ENCODE results near the gene ZNF500. TPM values are rescaled to one million over a fixed set of nuclear protein-coding genes. Genes with fewer than 3 reads are reported as not detected.

Gene ZNF500
- total and polyA plus RNA-seq, 12 donors, result 3.8 to 10.5 (median 8.1) TPM

GRCh38 chr16:4802659-4803287 is 35.8 kb upstream of the ZNF500 start:
- 0% methylated on average over 58 to 59 of the region's 59 CpGs for WGBS, 2 donors
- TF ChIP-seq, protein P1, sequence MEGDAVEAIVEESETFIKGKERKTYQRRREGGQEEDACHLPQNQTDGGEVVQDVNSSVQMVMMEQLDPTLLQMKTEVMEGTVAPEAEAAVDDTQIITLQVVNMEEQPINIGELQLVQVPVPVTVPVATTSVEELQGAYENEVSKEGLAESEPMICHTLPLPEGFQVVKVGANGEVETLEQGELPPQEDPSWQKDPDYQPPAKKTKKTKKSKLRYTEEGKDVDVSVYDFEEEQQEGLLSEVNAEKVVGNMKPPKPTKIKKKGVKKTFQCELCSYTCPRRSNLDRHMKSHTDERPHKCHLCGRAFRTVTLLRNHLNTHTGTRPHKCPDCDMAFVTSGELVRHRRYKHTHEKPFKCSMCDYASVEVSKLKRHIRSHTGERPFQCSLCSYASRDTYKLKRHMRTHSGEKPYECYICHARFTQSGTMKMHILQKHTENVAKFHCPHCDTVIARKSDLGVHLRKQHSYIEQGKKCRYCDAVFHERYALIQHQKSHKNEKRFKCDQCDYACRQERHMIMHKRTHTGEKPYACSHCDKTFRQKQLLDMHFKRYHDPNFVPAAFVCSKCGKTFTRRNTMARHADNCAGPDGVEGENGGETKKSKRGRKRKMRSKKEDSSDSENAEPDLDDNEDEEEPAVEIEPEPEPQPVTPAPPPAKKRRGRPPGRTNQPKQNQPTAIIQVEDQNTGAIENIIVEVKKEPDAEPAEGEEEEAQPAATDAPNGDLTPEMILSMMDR (IDR thresholded peaks at IDR 0.05), result peak in 7 of 9 donors; percentile 15 to 52 (median 32)
- peaks cover 0 to 61% (median 37%) of the 10 kb centered on the region in 9 donors for H3K36me3 ChIP-seq
- H3K4me3 ChIP-seq, result peak overlapping the region; percentile 64 to 95 (median 84)
- H3K27me3 ChIP-seq, result no peaks in the 10 kb centered on the region
- DNase-seq (peak; percentile 93 to 94), ATAC-seq (peak; percentile 90 to 96 (median 92))
- H3K4me1 ChIP-seq, result peaks cover 0 to 51% (median 29%) of the 10 kb centered on the region in 9 donors
- peak overlapping the region; percentile 67 to 96 (median 92) for H3K27ac ChIP-seq
- no peaks in the 10 kb centered on the region for H3K9me3 ChIP-seq
- intact Hi-C loops (cut with DNase I), result loop anchor here in 5 of 10 donors (2.0 to 10.0 kb wide), 5 partner anchors 35 to 155 kb away; partner anchors contain the start of genes GLYR1 (in 3 of the 5), UBN1 (in 3 of the 5), ZNF500 (in 3 of the 5) and SEC14L5 (in 1 of the 5)

DNA sequence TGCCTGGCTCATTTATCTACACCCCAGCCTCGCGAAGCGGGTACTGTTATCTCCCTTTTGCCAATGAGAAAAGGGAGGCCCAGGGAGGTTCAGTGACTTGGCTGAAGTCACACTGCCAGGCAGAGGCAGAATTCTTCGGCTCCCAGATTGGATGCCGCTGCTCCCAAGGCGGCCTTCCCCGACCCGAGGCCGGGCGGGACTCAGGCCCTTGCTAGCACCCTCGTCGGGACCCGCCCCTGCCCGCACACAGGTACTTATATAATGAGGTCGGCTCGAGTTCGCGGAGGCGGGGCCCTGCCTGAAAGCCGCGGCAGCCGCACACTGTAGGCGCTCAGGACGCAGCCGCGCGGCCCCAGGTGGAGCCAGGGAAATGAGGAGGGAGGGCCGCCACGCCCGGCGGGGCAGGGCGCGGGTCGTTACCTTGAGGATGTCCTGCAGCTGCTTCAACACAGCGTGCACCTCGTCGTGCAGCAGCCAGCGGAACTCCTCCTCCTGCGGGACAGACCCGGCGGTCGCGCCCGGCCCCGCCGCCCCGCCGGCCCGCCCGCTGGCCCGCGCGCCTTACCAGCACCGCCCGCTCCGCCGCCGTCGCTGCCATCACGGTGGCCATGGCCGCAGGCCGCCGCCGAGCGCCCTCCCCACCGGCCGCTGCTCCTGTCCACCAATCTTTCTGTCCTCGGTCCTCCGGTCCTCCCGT is 35.1 kb upstream of the ZNF500 start, which contains the start of gene ROGDI:
ROGDI (minus strand) TSS at position 672 of the 697 bp plus-strand sequence; CDS start at position 610, 62 bp downstream.
- DNase-seq (peak; percentile 75 to 76), ATAC-seq (peak; percentile 29 to 74 (median 57))
- H3K27ac ChIP-seq, result peak within 1 kb of the TSS; percentile 67 to 96 (median 92)
- H3K4me3 ChIP-seq, result peak within 1 kb of the TSS; percentile 64 to 95 (median 84)
- H3K4me1 ChIP-seq, result peaks cover 0 to 51% (median 29%) of the 10 kb centered on the region in 9 donors
- intact Hi-C loops (cut with DNase I), result loop anchor here in 5 of 10 donors (2.0 to 10.0 kb wide), 5 partner anchors 35 to 155 kb away; partner anchors contain the start of genes GLYR1 (in 3 of the 5), UBN1 (in 3 of the 5), ZNF500 (in 3 of the 5) and SEC14L5 (in 1 of the 5)
- H3K9me3 ChIP-seq, result no peaks in the 10 kb centered on the region
- H3K27me3 ChIP-seq, result no peaks in the 10 kb centered on the region
- TF ChIP-seq, protein P1 (IDR thresholded peaks at IDR 0.05), result no peak
- 0% methylated on average over 45 to 70 of the region's 70 CpGs for WGBS, 2 donors
- peaks cover 0 to 61% (median 39%) of the 10 kb centered on the region in 9 donors for H3K36me3 ChIP-seq

GRCh38 chr16:4801051-4801961 is 34.3 kb upstream of the ZNF500 start:
- Histone ChIP-seq H3K4me3 (peak overlapping the region; percentile 64 to 95 (median 84)), H3K4me1 (peaks cover 0 to 51% (median 29%) of the 10 kb centered on the region in 9 donors), H3K36me3 (peaks cover 0 to 63% (median 33%) of the 10 kb centered on the region in 9 donors), H3K27ac (peak overlapping the region in 9 of 10 donors; percentile 79 to 96 (median 93)), H3K9me3 (no peaks in the 10 kb centered on the region), H3K27me3 (no peaks in the 10 kb centered on the region)
- DNase-seq (no peak), ATAC-seq (peak in 1 of 8 donors; percentile 0)
- TF ChIP-seq, protein P1 (IDR thresholded peaks at IDR 0.05), result no peak
- intact Hi-C loops (cut with DNase I), result loop anchor here in 5 of 10 donors (5.0 to 10.0 kb wide), 4 partner anchors 34 to 156 kb away; partner anchors contain the start of genes ZNF500 (in 3 of the 5), GLYR1 (in 2 of the 5), UBN1 (in 2 of the 5) and SEC14L5 (in 1 of the 5)
- WGBS, 2 donors, result 50 to 52% methylated on average over 29 of the region's 29 CpGs

Measured in heart right ventricle (tissue), 16 donors.